ENCODE results near the gene RPL27. TPM values are rescaled to one million over a fixed set of nuclear protein-coding genes. Genes with fewer than 3 reads are reported as not detected.

RPL27 gene
- total and polyA plus RNA-seq, 4 donors: 188 to 928 (median 442) TPM

GRCh38 chr17:43003542-43004172 lies 5.4 kb downstream of the RPL27 start:
- H3K4me1 ChIP-seq (ENCODE audit: control insufficient read depth in 4 of 4, insufficient read depth in 4 of 4, low read length in 3 of 4): peaks cover 4 to 15% (median 11%) of the 10 kb centered on the region in 4 donors
- no peak overlapping the region for H3K9ac ChIP-seq (ENCODE audit: low read depth in 1 of 2, low read length in 2 of 2)
- no peaks in the 10 kb centered on the region for H3K9me3 ChIP-seq (ENCODE audit: control insufficient read depth in 4 of 4, low read length in 3 of 4)
- DNase-seq (ENCODE audit: low spot score): no peak
- 82% methylated on average over 5 of the region's 5 CpGs for WGBS
- H3K4me3 ChIP-seq (ENCODE audit: low read depth in 1 of 3, low read length in 3 of 3): no peak overlapping the region
- H3K27ac ChIP-seq (ENCODE audit: low read depth in 1 of 2, low read length in 2 of 2): no peak overlapping the region
- H3K36me3 ChIP-seq (ENCODE audit: control insufficient read depth in 4 of 4, insufficient read depth in 3 of 4, low read depth in 1 of 4, low read length in 3 of 4): peaks cover 6 to 26% (median 15%) of the 10 kb centered on the region in 4 donors
- no peaks in the 10 kb centered on the region for H3K27me3 ChIP-seq (ENCODE audit: control insufficient read depth in 4 of 4, insufficient read depth in 4 of 4, low read length in 3 of 4)
- no peak for TF ChIP-seq ZBTB33 (IDR thresholded peaks at IDR 0.05)
- TF ChIP-seq RAD21 (IDR thresholded peaks at IDR 0.05): peak in 1 of 2 donors; percentile 7
- peak; percentile 12 to 16 for TF ChIP-seq HNF4A (conservative IDR thresholded peaks at IDR 0.05)

- peaks cover 6 to 13% (median 10%) of the 10 kb centered on the region in 4 donors for H3K36me3 ChIP-seq (ENCODE audit: control insufficient read depth in 4 of 4, insufficient read depth in 3 of 4, low read depth in 1 of 4, low read length in 3 of 4)
- no peaks in the 10 kb centered on the region for H3K27me3 ChIP-seq (ENCODE audit: control insufficient read depth in 4 of 4, insufficient read depth in 4 of 4, low read length in 3 of 4)
- 15% methylated on average over 18 of the region's 18 CpGs for WGBS
- peak within 1 kb of the TSS; percentile 37 to 94 for H3K9ac ChIP-seq (ENCODE audit: low read depth in 1 of 2, low read length in 2 of 2)
- H3K9me3 ChIP-seq (ENCODE audit: control insufficient read depth in 4 of 4, low read length in 3 of 4): no peaks in the 10 kb centered on the region
- H3K27ac ChIP-seq (ENCODE audit: low read depth in 1 of 2, low read length in 2 of 2): peak within 1 kb of the TSS; percentile 79 to 97
- peak; percentile 75 to 78 for TF ChIP-seq RAD21 (IDR thresholded peaks at IDR 0.05)
- TF ChIP-seq FOXA1 (IDR thresholded peaks at IDR 0.05): no peak
- TF ChIP-seq REST (IDR thresholded peaks at IDR 0.05): peak; percentile 10
- TF ChIP-seq YY1 (IDR thresholded peaks at IDR 0.05): peak; percentile 33
- no peak for TF ChIP-seq HNF4A (conservative IDR thresholded peaks at IDR 0.05)
- no peak for TF ChIP-seq RXRA (IDR thresholded peaks at IDR 0.05)
- no peak for TF ChIP-seq HNF4G (IDR thresholded peaks at IDR 0.05)
- peak; percentile 11 for TF ChIP-seq SP1 (IDR thresholded peaks at IDR 0.05)
- TF ChIP-seq ZBTB33 (IDR thresholded peaks at IDR 0.05): no peak
- no peak for TF ChIP-seq MAX (IDR thresholded peaks at IDR 0.05)
- TF ChIP-seq ATF3 (IDR thresholded peaks at IDR 0.05): no peak
- TF ChIP-seq TAF1 (conservative IDR thresholded peaks at IDR 0.05): no peak
- TF ChIP-seq NR2F2 (IDR thresholded peaks at IDR 0.05): no peak
- peak in 1 of 2 donors; percentile 19 for TF ChIP-seq EGR1 (IDR thresholded peaks at IDR 0.05; ENCODE audit: low read depth in 2 of 2)
- TF ChIP-seq JUND (IDR thresholded peaks at IDR 0.05): no peak
- TF ChIP-seq CTCF (IDR thresholded peaks at IDR 0.05; ENCODE audit: low read depth, low read length, missing input control): peak; percentile 45
- no peak for TF ChIP-seq GABPA (IDR thresholded peaks at IDR 0.05 in 1 of 2, conservative IDR thresholded peaks at IDR 0.05 in 1 of 2)
- no peak for TF ChIP-seq FOXA2 (IDR thresholded peaks at IDR 0.05)
- peak within 1 kb of the TSS; percentile 52 to 99 (median 58) for H3K4me3 ChIP-seq (ENCODE audit: low read depth in 1 of 3, low read length in 3 of 3)
- DNase-seq (ENCODE audit: low spot score): peak; percentile 77
- peaks cover 0 to 10% (median 8%) of the 10 kb centered on the region in 4 donors for H3K4me1 ChIP-seq (ENCODE audit: control insufficient read depth in 4 of 4, insufficient read depth in 4 of 4, low read length in 3 of 4)
Measured at GRCh38 chr17:43006639-43007551, 8.7 kb downstream of the RPL27 start, which contains the start of gene IFI35. Gene IFI35, plus strand, starts transcription at chr17:43006784. Its CDS starts 164 bp downstream, at chr17:43006948.
